ENCODE measurements around the gene WNT2B.

WNT2B gene

DNA sequence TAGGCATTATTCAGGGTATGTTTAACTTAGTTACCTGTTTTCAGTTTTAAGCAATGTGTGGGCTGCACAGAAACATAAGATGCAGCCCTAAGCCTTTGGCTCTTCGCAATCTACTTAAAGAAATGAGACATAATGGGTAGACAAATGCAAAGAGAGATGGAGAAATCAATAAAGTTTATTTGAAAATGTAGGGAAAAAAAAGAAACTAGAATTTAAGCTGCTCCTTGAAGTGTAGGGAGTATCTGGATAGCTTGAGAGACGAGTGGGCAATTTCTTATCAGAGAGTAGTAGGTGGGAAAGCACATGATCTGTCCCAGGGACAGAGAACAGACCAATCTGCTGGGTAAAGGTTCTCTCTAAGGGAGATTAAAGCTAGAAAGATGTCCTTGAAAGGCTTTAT is 8.9 kb downstream of the WNT2B start:
- no peak for TF ChIP-seq CREB1 (IDR thresholded peaks at IDR 0.05; ENCODE audit: low read depth)
- no peak for TF ChIP-seq TEAD4 (IDR thresholded peaks at IDR 0.05)
- TF ChIP-seq, protein P1, sequence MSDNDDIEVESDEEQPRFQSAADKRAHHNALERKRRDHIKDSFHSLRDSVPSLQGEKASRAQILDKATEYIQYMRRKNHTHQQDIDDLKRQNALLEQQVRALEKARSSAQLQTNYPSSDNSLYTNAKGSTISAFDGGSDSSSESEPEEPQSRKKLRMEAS (IDR thresholded peaks at IDR 0.05) = no peak
- no peak for TF ChIP-seq EGR1 (IDR thresholded peaks at IDR 0.05)
- no peak for TF ChIP-seq ZBTB7A (IDR thresholded peaks at IDR 0.05; ENCODE audit: low read depth)
- TF ChIP-seq, protein P2, sequence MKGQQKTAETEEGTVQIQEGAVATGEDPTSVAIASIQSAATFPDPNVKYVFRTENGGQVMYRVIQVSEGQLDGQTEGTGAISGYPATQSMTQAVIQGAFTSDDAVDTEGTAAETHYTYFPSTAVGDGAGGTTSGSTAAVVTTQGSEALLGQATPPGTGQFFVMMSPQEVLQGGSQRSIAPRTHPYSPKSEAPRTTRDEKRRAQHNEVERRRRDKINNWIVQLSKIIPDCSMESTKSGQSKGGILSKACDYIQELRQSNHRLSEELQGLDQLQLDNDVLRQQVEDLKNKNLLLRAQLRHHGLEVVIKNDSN (IDR thresholded peaks at IDR 0.05) = no peak
- no peak for TF ChIP-seq TAF1 (IDR thresholded peaks at IDR 0.05; ENCODE audit: low read depth)
- no peak for TF ChIP-seq CEBPB (IDR thresholded peaks at IDR 0.05)
- no peak for TF ChIP-seq YY1 (IDR thresholded peaks at IDR 0.05; ENCODE audit: low read depth)
- TF ChIP-seq, protein P3, sequence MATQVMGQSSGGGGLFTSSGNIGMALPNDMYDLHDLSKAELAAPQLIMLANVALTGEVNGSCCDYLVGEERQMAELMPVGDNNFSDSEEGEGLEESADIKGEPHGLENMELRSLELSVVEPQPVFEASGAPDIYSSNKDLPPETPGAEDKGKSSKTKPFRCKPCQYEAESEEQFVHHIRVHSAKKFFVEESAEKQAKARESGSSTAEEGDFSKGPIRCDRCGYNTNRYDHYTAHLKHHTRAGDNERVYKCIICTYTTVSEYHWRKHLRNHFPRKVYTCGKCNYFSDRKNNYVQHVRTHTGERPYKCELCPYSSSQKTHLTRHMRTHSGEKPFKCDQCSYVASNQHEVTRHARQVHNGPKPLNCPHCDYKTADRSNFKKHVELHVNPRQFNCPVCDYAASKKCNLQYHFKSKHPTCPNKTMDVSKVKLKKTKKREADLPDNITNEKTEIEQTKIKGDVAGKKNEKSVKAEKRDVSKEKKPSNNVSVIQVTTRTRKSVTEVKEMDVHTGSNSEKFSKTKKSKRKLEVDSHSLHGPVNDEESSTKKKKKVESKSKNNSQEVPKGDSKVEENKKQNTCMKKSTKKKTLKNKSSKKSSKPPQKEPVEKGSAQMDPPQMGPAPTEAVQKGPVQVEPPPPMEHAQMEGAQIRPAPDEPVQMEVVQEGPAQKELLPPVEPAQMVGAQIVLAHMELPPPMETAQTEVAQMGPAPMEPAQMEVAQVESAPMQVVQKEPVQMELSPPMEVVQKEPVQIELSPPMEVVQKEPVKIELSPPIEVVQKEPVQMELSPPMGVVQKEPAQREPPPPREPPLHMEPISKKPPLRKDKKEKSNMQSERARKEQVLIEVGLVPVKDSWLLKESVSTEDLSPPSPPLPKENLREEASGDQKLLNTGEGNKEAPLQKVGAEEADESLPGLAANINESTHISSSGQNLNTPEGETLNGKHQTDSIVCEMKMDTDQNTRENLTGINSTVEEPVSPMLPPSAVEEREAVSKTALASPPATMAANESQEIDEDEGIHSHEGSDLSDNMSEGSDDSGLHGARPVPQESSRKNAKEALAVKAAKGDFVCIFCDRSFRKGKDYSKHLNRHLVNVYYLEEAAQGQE (IDR thresholded peaks at IDR 0.05; ENCODE audit: low read depth) = no peak
- no peak for TF ChIP-seq EP300 (IDR thresholded peaks at IDR 0.05; ENCODE audit: borderline replicate concordance)

DNA sequence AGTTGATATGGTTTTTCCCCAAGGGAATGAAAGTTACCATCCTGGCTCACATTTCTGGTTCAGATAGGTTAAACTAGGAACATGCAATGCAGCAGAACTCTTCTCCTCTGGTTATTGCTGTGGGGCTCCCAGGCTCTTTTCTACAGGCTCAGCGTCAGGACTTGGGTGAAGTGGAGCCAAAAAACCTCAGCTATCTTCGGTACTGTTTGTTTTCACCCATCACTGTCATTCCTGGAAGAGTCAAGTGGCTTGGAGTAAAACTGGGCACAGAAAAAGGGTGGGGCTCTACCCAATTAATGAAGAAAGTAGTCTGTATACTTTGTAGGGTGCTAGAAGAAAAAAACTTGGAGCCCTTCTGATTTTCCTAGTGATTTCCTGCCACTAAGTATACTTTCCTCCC is 9.4 kb downstream of the WNT2B start:
- TF ChIP-seq FOXM1 (IDR thresholded peaks at IDR 0.05; ENCODE audit: borderline replicate concordance, low read depth) (no peak), NFIC (IDR thresholded peaks at IDR 0.05) (no peak), CREB1 (IDR thresholded peaks at IDR 0.05; ENCODE audit: low read depth) (no peak)
- TF ChIP-seq, protein P2 (IDR thresholded peaks at IDR 0.05) = no peak
- TF ChIP-seq, protein P1 (IDR thresholded peaks at IDR 0.05) = no peak

DNA sequence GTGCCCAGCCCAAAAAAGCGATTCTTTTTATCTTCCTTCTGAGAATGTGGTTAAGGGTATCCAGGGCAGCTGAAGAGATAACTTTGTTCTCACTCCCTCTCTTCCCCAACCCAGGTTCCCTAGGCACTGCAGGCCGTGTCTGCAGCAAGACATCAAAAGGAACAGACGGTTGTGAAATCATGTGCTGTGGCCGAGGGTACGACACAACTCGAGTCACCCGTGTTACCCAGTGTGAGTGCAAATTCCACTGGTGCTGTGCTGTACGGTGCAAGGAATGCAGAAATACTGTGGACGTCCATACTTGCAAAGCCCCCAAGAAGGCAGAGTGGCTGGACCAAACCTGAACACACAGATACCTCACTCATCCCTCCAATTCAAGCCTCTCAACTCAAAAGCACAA is 11.4 kb downstream of the WNT2B start:
- TF ChIP-seq FOXM1 (IDR thresholded peaks at IDR 0.05; ENCODE audit: borderline replicate concordance, low read depth) (no peak), CEBPB (IDR thresholded peaks at IDR 0.05) (no peak), ZBTB7A (IDR thresholded peaks at IDR 0.05; ENCODE audit: low read depth) (no peak), YY1 (IDR thresholded peaks at IDR 0.05; ENCODE audit: low read depth) (no peak), CREB1 (IDR thresholded peaks at IDR 0.05; ENCODE audit: low read depth) (no peak), TAF1 (IDR thresholded peaks at IDR 0.05; ENCODE audit: low read depth) (no peak), EGR1 (IDR thresholded peaks at IDR 0.05) (no peak), NFIC (IDR thresholded peaks at IDR 0.05) (no peak), TCF12 (IDR thresholded peaks at IDR 0.05; ENCODE audit: low read depth) (no peak), EP300 (IDR thresholded peaks at IDR 0.05; ENCODE audit: borderline replicate concordance) (no peak), TEAD4 (IDR thresholded peaks at IDR 0.05) (no peak)
- TF ChIP-seq, protein P3 (IDR thresholded peaks at IDR 0.05; ENCODE audit: low read depth) = no peak
- TF ChIP-seq, protein P1 (IDR thresholded peaks at IDR 0.05) = no peak
- TF ChIP-seq, protein P2 (IDR thresholded peaks at IDR 0.05) = no peak

DNA sequence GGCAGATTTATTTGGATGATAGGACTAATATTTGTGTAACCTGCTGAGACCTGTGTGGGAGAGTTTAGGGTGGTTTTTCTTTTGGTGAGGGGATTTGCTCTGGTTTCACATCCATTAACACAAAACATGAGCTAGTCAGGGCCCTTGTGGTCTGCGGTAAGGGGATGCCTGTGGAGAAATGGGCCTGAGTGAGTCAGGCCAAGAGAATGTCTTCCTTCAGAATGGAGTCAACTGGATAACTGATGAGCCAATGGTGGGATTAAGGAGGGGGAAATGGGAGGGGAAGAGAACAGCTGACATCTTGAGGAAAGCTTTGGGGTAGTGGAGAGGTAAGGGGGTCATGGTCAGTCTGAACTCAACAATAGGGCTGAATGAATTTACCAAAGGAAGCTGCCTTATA is 13.9 kb downstream of the WNT2B start:
- TF ChIP-seq NFIC (IDR thresholded peaks at IDR 0.05) = no peak
- TF ChIP-seq YY1 (IDR thresholded peaks at IDR 0.05; ENCODE audit: low read depth) = no peak
- TF ChIP-seq, protein P3 (IDR thresholded peaks at IDR 0.05; ENCODE audit: low read depth) = no peak

DNA sequence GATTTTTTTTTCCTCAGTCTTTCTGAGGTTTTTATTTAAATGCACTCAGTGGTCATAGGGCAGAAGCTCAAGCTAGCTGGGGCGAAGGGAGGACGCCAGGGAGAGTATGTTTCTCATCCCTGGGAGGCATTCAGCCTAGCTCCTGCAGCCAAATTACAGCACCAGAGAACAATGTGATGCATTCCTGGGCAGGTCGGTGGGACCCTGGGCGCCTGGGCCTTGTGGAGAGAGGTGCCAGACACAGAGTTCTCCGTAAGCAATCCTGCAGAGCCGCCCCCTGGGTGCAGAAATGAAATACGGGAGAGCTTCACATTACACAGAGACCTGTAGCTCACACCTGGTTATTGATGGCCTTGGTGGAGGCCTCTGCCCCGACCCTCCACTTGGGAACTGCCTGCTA is 15.5 kb downstream of the WNT2B start:
- 0 out of 2 replicates have a peak, but pooled peaks have one; percentile 44 for TF ChIP-seq ZBTB7A (IDR thresholded peaks at IDR 0.05; ENCODE audit: low read depth)
- no peak for TF ChIP-seq YY1 (IDR thresholded peaks at IDR 0.05; ENCODE audit: low read depth)
- peak; percentile 54; the same call in 1 of the 2 replicates for TF ChIP-seq NFIC (IDR thresholded peaks at IDR 0.05)
- peak; percentile 75 for TF ChIP-seq TCF12 (IDR thresholded peaks at IDR 0.05; ENCODE audit: low read depth)
- TF ChIP-seq CEBPB (IDR thresholded peaks at IDR 0.05) = no peak
- TF ChIP-seq CREB1 (IDR thresholded peaks at IDR 0.05; ENCODE audit: low read depth) = no peak
- peak; percentile 48 for TF ChIP-seq RAD21 (IDR thresholded peaks at IDR 0.05; ENCODE audit: low read depth)
- TF ChIP-seq EP300 (IDR thresholded peaks at IDR 0.05; ENCODE audit: borderline replicate concordance) = peak; percentile 65; the same call in 1 of the 2 replicates
- peak; percentile 24; the same call in 1 of the 2 replicates for TF ChIP-seq FOXM1 (IDR thresholded peaks at IDR 0.05; ENCODE audit: borderline replicate concordance, low read depth)
- TF ChIP-seq, protein P3 (IDR thresholded peaks at IDR 0.05; ENCODE audit: low read depth) = no peak
- TF ChIP-seq EGR1 (IDR thresholded peaks at IDR 0.05) = no peak
- TF ChIP-seq, protein P1 (IDR thresholded peaks at IDR 0.05) = no peak; the same call in 1 of the 2 replicates
- TF ChIP-seq, protein P2 (IDR thresholded peaks at IDR 0.05) = no peak
- peak; percentile 88 for TF ChIP-seq TEAD4 (IDR thresholded peaks at IDR 0.05)
- TF ChIP-seq TAF1 (IDR thresholded peaks at IDR 0.05; ENCODE audit: low read depth) = no peak

Measured in Ishikawa (cell line).